Retinal pigment epithelial cell (primary cell): ENCODE results near the gene AKR7A2.

Experiments used
- DNase-seq: peaks from one replicate; pipeline ENCODE4 v3.0.0-alpha.2; 2010; ENCODE audit warnings: low read depth
- H3K4me3 ChIP-seq: 2 replicates; pipeline ENCODE4 v1.5.1; 2011; ENCODE audit warnings: mild to moderate bottlenecking, low read length, control low read depth, moderate library complexity
- TF ChIP-seq, protein P1 (sequence below): conservative IDR thresholded peaks from 2 replicates; pipeline ENCODE4 v1.5.1; 2011; ENCODE audit warnings: low read depth, low read length, control low read depth, inconsistent platforms

The AKR7A2 gene

DNA sequence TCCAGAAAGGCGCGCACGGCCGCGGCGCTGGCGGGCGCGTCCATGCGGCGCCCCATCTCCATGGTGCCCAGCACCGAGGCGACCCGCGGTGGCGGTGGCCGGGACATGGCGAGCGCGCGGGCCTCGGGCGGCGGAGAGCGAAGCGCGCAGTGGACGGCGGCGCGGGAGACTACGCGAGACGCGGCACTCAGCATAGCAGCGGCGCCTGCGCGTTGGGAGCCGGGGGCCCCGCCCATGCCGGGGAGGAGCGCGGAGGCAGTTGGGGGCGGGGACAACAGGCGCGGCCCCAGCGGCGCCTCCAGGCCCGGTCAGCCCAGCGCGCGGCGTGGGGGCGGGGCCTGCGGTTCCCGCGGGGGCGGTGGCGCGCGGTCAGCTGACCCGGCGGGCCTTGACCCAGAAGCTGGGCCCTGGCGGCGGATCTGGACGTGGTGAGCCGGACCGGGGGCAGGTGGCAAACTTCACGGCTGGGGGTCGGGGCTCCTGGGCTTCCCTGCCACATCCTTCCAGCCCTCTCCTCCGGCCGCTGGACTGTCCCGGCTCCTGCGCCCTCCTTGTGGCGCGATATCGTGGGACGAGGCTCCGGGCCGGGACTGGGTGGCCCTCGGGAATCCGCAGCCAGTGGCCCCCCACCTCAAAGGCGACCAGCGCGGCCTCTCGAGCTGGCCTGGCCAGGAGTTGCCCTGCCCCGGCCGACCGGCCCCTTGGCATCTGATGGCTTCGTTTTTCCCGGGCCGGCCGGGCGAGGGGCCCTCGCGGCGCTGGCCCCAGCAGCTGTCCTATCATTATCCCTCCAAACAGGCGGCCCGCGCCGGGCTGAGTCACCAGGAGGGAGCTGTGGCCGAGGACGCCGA, at the start of gene AKR7A2, which contains the start of gene SLC66A1:
Gene AKR7A2, minus strand, starts transcription at position 214 of the 851 bp plus-strand sequence. Its CDS starts 20 bp downstream, at position 194.
Gene SLC66A1, plus strand, starts transcription at position 396 of the 851 bp plus-strand sequence. CDS start 5,352 bp downstream, outside the sequence.
- H3K4me3 ChIP-seq: peak within 1 kb of the TSS; percentile 74
- TF ChIP-seq, protein P1, sequence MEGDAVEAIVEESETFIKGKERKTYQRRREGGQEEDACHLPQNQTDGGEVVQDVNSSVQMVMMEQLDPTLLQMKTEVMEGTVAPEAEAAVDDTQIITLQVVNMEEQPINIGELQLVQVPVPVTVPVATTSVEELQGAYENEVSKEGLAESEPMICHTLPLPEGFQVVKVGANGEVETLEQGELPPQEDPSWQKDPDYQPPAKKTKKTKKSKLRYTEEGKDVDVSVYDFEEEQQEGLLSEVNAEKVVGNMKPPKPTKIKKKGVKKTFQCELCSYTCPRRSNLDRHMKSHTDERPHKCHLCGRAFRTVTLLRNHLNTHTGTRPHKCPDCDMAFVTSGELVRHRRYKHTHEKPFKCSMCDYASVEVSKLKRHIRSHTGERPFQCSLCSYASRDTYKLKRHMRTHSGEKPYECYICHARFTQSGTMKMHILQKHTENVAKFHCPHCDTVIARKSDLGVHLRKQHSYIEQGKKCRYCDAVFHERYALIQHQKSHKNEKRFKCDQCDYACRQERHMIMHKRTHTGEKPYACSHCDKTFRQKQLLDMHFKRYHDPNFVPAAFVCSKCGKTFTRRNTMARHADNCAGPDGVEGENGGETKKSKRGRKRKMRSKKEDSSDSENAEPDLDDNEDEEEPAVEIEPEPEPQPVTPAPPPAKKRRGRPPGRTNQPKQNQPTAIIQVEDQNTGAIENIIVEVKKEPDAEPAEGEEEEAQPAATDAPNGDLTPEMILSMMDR: no peak

DNA sequence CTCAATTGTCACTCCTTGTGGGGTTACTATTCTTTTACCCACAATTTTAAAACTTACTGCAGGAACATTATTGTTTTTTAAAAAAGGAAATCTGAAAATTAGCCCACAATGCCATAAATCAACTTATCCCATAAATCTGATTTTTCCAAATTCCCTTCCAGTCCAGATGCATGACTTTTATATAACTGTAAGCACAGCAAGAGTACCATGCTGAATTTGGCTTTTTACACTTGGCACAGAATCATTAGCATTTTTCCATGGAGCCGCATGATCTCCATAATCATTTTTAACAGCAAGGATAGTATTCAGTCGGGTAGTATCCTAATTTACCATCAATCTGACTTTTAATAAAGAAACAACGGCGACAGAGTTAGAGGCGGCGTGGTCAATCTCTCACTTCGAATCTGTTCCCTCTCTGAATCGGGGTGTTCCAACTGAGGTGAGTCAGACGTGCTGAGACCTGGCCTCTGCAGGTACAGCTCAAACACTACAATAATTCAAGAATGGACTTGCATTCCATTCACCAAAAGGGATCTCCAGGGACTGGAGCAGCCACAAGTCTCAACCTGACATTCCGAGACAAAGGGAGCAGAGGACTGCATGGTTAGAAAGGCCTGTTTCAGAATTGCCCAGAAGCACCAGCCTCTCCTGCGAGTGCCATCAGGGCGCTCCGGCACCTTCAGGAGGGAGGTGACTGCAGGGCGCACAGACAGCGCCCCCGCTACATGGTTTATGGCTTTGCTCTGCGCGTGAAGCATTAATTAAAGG, 49.1 kb upstream of the AKR7A2 start:
- no peak for DNase-seq
- TF ChIP-seq, protein P1: no peak
- no peak overlapping the region for H3K4me3 ChIP-seq

More for the DNA sequence above, at the start of gene AKR7A2, which contains the start of gene SLC66A1:
- peak; percentile 64 for DNase-seq

DNA sequence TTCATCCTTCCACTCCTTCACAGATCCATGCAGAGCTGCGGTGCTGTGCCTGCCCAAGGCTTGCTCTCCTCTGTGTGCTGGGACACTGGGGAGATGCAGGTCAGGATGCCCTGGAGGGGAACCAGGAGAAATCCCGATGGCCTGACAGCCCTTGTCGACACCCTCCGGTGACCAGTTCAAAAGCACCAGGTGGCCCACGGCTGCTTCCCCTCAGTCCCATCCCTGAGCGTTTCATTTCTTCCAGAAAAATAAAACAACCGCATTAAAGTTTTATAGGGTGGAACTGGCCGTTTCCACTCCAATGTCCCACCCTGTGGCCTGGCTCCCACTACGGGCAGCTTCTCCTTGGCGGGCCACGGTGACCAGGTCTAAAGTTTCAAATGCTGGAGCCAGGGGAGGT, 48.5 kb upstream of the AKR7A2 start:
- DNase-seq: no peak
- no peak overlapping the region for H3K4me3 ChIP-seq
- TF ChIP-seq, protein P1: no peak

DNA sequence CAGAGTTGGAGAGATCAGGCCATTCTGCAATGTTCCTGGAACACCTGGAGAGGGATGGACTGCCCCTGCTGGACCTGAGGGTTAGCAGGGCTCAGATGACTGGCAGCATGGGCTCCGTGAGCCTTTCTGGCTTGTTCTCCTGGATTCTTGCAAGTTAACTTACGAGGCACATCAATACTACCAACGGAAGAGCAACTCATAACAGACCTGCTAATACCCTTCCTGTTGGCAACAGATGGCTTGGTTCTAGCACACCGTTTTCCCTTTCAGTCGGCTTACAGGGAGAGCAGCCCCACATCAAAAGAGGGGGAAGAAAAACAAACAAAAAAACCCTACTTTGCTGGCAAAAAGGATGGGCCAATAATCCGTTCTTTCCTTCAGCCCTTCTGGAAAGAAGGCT, 48.1 kb upstream of the AKR7A2 start:
- TF ChIP-seq, protein P1: no peak
- no peak for DNase-seq
- H3K4me3 ChIP-seq: no peak overlapping the region

DNA sequence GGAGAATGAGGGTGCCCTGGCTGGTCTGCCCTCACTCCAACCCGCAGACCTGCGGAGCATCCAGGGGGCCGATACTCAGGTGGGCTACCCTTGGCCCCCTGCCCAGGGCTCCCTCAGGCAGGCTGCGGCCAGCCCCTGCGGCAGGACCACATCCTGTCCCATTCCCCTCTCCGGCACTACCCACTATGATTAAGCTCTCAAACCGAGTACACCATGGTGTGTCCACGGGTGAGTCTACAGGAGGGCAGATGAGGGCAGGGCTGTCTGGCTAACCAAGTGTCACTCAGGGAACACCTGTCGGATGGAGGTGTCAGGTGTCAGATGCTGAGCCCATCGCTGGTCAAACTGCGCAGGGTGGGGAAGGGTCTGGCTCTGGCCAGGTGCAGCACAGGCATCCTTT, 47.4 kb upstream of the AKR7A2 start:
- DNase-seq: no peak
- no peak overlapping the region for H3K4me3 ChIP-seq
- TF ChIP-seq, protein P1: no peak

DNA sequence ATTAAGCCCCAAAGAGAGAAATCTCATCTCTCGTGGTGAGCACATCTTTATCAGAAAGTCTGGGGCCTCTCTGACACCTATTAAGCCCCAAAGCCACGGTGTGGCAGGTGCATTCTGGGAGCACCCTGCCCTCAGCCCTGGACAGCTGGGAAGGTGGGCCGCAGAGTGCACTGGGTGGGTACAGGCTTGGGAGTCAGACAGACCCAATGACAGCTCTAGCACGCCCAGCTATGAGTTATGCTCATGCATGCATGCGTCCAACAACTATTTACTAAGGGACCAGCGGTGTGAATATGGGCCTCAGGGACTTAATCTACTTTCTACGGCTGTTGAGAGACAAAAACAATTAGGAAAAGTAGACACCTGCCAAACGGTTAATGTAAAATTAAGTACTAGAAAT, 46.8 kb upstream of the AKR7A2 start:
- H3K4me3 ChIP-seq: no peak overlapping the region
- no peak for DNase-seq
- TF ChIP-seq, protein P1: no peak
